SW 1271 (cell line): ENCODE results near the gene ERICH4.
"Not testable (repeated sequence)": the region's sequence is repeated elsewhere in the genome, so short reads cannot be mapped to it uniquely, and the experiment has no call there.

Experiments used
- DNase-seq, 2 experiments: peaks; one replicate each; lab custom pipeline; 2025; lab: John Stamatoyannopoulos, UW

Gene ERICH4

DNA sequence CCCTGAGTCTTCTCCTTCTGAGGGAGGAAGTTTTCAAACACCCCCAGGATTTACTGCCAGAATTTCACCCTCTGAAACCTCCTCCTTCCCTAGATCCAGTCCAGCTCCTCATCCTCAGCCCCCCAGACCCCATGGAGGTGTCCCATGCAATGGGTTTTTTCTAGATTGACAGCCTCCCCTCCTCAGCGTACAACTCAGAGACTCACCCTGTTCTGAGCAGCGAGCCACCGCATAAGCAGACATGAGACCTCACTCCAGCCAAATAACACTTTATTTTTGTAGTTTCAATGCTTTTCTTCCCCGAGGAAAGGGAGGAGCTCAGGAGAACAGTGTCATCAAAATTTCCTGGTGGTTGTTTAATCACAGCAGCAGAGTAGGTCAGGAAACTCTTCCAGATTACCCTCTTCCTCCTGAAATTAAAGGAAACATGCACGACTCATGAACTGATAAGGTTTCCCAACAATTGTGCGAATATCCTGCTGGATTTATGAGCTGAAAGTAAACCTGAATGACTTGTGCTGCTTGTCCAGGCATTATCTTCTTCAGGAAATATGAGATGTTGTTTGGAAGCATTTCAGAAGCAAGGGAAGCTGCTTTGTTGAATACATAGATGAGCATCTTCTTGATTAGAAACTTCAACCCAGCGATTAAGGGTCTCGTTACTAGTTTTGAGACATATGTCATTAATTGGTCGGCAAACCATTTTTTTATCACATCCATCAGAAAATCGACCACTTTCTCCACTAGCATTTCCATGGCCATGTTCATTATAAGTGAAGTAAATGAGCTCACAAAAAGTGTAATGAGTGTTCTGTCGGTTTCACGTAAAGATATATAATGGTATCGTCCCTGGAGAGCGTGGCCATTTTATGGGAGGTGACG lies 36.2 kb downstream of the ERICH4 start:
- DNase-seq: no peak

DNA sequence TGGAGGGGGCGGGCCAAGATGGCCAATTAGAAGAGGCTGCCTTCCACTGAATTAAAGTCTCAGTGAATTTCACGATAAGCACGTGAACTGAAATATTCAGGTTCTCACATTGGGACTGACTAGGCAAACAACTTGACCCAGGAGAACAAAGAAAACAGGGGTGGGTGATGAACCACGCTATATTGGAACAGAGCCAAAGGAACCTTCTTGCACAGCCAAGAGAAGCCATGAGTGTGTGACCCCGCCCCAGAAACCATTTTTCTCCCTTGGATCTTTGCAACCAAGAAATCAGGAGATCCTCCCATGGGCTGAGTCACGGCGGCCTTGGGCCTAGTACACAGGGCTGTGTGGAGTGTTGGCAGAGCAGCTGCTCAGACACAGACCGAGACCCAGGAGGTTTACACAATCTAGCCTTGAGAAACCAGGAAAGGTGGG lies 36.8 kb downstream of the ERICH4 start:
- no peak for DNase-seq

DNA sequence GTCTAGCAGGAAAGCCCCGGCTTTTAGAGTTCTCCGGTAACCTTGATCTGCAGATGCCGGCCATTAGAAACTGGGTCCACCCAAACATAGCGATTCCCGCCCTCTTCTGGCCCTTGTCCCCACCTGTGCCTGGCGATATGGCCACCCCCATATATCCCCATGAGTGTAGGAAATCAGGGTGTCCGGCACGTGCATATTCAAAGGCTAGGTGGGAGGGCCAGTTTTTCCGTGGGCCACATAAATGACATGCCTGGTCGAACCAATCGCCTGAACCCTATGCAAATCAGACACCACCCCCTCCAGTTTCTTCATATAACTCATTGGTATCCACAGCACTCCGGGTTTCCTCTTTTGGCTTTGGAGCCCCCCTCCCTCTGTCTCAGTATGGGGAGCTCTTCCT lies 37.4 kb downstream of the ERICH4 start:
- no peak for DNase-seq

DNA sequence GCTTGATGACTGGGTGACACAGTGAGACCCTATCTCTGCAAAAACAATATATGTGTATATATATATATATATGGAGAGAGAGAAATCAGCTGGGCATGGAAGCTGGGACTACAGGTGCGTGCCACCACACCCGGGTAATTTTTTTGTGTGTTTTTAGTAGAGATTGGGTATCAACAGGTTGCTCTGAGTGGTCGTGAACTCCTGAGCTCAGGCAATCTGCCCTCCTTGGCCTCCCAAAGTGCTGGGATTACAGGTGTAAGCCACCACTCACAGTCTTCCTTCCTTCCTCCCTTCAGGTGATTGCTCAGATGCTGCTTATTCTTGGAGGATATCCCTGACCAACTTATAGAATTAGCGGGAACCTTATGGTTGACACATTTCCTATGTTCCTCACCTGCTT lies 41.9 kb downstream of the ERICH4 start:
- no peak for DNase-seq

DNA sequence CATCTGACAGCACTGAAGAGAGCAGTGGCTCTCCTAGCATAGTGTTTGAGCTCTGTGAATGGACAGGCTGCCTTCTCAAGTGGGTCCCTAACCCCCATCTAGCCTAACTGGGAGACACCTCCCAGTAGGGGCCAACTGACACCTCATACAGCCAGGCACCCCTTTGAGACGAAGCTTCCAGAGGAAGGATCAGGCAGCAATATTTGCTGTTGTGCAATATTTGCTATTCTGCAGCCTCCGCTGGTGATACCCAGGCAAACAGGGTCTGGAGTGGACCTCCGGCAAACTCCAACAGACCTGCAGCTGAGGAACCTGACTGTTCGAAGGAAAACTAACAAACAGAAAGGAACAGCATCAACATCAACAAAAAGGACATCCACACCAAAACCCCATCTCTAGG lies 44.0 kb downstream of the ERICH4 start:
- DNase-seq: not testable (repeated sequence)

DNA sequence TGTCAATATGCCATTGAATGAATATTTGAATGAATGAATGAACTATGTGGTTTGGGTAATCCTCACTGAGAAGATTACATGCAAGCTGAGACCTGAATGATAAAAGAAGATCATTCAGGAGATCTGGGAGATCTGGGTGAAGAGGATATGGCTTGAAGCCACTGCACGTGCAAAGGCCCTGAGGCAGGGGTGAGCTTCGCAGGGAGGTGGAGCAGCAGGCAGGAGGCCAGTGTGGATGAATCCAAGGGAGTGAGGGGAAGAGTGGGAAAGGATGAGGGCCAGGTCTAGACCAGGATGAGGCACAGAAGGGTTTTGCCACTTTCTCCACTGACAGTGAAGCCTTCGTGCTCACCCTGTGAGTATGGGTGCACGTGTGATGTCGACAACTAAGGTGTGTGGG lies 49.9 kb downstream of the ERICH4 start:
- no peak for DNase-seq
